Neural cell (in vitro differentiated cells): ENCODE measurements around the gene NHEJ1. TPM values are rescaled to one million over a fixed set of nuclear protein-coding genes. Genes with fewer than 3 reads are reported as not detected.

Experiments
- H2AFZ ChIP-seq: fragments of 200-600, 300-800 bp; sonication (generic), shearing (Covaris generic); 2 replicates; pipeline ENCODE4 v1.6.0; 2014; ENCODE audit warnings: low read depth, mild to moderate bottlenecking, antibody characterized with exemption, low read length, moderate library complexity
- H3F3A ChIP-seq: fragments of 200-600 bp; shearing (Covaris generic); 2 replicates; pipeline ENCODE4 v1.6.1; 2016; ENCODE audit warnings: mild to moderate bottlenecking, moderate library complexity, mixed read lengths, antibody characterized with exemption, low read length; ENCODE audit not compliant: insufficient read depth, poor library complexity, severe bottlenecking
- H3K27ac ChIP-seq: fragments of 200-600, 300-800 bp; sonication (generic), shearing (Covaris generic); 2 replicates; pipeline ENCODE4 v1.5.1; 2014; ENCODE audit warnings: mild to moderate bottlenecking, low read length, moderate library complexity
- H3K27me3 ChIP-seq: fragments of 300-800, 200-600 bp; sonication (generic), shearing (Covaris generic); 2 replicates; pipeline ENCODE4 v1.6.0; 2014; ENCODE audit warnings: mild to moderate bottlenecking, low read depth, low read length, moderate library complexity; ENCODE audit not compliant: insufficient read depth
- H3K36me3 ChIP-seq: fragments of 300-800, 200-600 bp; sonication (generic), shearing (Covaris generic); 2 replicates; pipeline ENCODE4 v1.5.1; 2014; ENCODE audit warnings: mild to moderate bottlenecking, antibody characterized with exemption, low read length, moderate library complexity; ENCODE audit not compliant: insufficient read depth
- H3K4me2 ChIP-seq: fragments of 300-800, 200-600 bp; sonication (generic), shearing (Covaris generic); 2 replicates; pipeline ENCODE4 v1.6.0; 2014; ENCODE audit warnings: mild to moderate bottlenecking, low read length
- H3K4me3 ChIP-seq: fragments of 300-800, 200-600 bp; sonication (generic), shearing (Covaris generic); 2 replicates; pipeline ENCODE4 v1.5.1; 2014; ENCODE audit warnings: mild to moderate bottlenecking, low read length, moderate library complexity
- H3K79me2 ChIP-seq: fragments of 200-600 bp; shearing (Covaris generic); replicated peaks from 2 replicates; pipeline ENCODE4 v1.6.0; 2014; ENCODE audit warnings: mild to moderate bottlenecking, low read length, moderate library complexity; ENCODE audit not compliant: insufficient read depth
- H3K9ac ChIP-seq: fragments of 300-800, 200-600 bp; sonication (generic), shearing (Covaris generic); 2 replicates; pipeline ENCODE4 v1.6.1; 2016; ENCODE audit warnings: mild to moderate bottlenecking, low read length, mixed read lengths
- H3K9me2 ChIP-seq: fragments of 200-600 bp; shearing (Covaris generic); 2 replicates; pipeline ENCODE4 v1.6.1; 2016; ENCODE audit warnings: mild to moderate bottlenecking, low read length, mixed read lengths; ENCODE audit not compliant: insufficient read depth
- H3K9me3 ChIP-seq: fragments of 200-600, 300-800 bp; sonication (generic), shearing (Covaris generic); 2 replicates; pipeline ENCODE4 v1.6.1; 2016; ENCODE audit warnings: mild to moderate bottlenecking, mixed run types, low read length, moderate library complexity, mixed read lengths
- H4K20me1 ChIP-seq: fragments of 200-600 bp; shearing (Covaris generic); 2 replicates; pipeline ENCODE4 v1.6.1; 2016; ENCODE audit warnings: mild to moderate bottlenecking, mixed run types; ENCODE audit not compliant: insufficient read depth
- EP300 ChIP-seq: fragments of 450-650 bp; conservative IDR thresholded peaks from 2 replicates; pipeline ENCODE4 v1.6.1; 2014; ENCODE audit warnings: antibody characterized with exemption, mild to moderate bottlenecking, moderate library complexity; ENCODE audit not compliant: poor library complexity, severe bottlenecking
- EZH2 ChIP-seq: fragments of 200-600, 300-800 bp; shearing (Covaris generic), sonication (generic); IDR thresholded peaks from 2 replicates; pipeline ENCODE4 v1.6.1; 2014; ENCODE audit warnings: antibody characterized with exemption, low read length, borderline replicate concordance, mild to moderate bottlenecking; ENCODE audit not compliant: insufficient read depth, poor library complexity, severe bottlenecking
- MXI1 ChIP-seq: fragments of 450-650 bp; conservative IDR thresholded peaks from 2 replicates; pipeline ENCODE4 v1.6.1; 2014; ENCODE audit warnings: antibody characterized with exemption, mild to moderate bottlenecking; ENCODE audit not compliant: poor library complexity, severe bottlenecking
- POLR2AphosphoS5 ChIP-seq: IDR thresholded peaks from 2 replicates; pipeline ENCODE4 v1.6.1; 2012
- RAD21 ChIP-seq: fragments of 450-650 bp; conservative IDR thresholded peaks from 2 replicates; pipeline ENCODE4 v1.6.1; 2014; ENCODE audit warnings: antibody characterized with exemption, mild to moderate bottlenecking, moderate library complexity
- SMC3 ChIP-seq: fragments of 450-650 bp; conservative IDR thresholded peaks from 2 replicates; pipeline ENCODE4 v1.6.1; 2014; ENCODE audit warnings: antibody characterized with exemption, mild to moderate bottlenecking, moderate library complexity; ENCODE audit not compliant: poor library complexity
- TAF1 ChIP-seq: IDR thresholded peaks from 2 replicates; pipeline ENCODE4 v1.6.1; 2012; ENCODE audit warnings: low read depth
- polyA plus RNA-seq: library from polyadenylated mRNA; depleted of rRNA; stranded (reverse); fragments of >200 nt; gene quantifications from 2 replicates; pipeline ENCODE4 v1.2.3, GENCODE V29; 2014
- TF ChIP-seq, protein P1 (sequence below): fragments of 450-650 bp; IDR thresholded peaks from 2 replicates; pipeline ENCODE4 v1.5.1; 2014; ENCODE audit warnings: antibody characterized with exemption, mild to moderate bottlenecking, moderate library complexity; ENCODE audit not compliant: poor library complexity, severe bottlenecking
- TF ChIP-seq, protein P2 (sequence below): IDR thresholded peaks from 2 replicates; pipeline ENCODE4 v1.6.1; 2012; ENCODE audit warnings: borderline replicate concordance

NHEJ1 gene
- polyA plus RNA-seq, 1 donor from 2014 or later: 12.7 TPM

DNA sequence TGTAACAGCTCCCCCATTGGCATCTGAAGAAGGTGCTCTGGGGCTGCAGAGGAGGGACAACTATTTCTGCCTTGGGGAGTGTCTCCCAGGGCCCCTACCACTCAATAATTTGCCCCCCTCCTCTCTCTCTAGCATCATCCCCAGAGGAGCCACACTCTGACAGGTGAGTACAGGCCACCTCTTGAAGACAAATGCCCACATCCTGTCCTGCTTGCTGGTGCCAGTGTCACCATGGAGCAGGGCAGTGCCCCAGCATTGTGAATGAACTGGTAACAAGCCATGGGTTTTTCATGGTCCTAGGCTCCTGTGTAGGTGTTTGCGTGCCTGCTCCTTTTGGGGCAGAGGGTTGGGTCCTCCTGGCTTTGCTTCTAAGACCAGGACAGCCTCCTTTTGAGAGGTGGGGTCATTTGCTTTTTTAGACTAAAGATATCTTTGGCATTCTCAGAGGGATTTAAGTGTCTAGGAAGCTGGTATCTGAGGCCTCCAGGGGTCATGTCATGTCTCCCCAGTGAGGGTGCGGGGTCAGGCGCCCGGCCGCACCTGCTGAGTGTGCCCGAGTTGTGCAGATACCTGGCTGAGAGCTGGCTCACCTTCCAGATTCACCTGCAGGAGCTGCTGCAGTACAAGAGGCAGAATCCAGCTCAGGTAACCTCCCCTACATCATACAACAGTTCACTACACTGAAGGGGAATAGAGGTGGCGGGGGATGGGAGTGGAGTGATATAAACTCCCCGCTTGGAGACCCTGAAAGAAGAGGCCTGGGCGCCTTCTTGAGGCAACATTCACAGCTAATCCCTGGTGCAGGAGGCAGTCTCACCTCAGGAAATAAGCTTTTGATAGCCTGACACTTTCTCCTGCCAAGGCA is 19.2 kb upstream of the NHEJ1 start:
- peaks cover 6% of the 10 kb centered on the region for H3K36me3 ChIP-seq
- no peak for TF ChIP-seq TAF1
- TF ChIP-seq MXI1: no peak
- TF ChIP-seq, protein P1, sequence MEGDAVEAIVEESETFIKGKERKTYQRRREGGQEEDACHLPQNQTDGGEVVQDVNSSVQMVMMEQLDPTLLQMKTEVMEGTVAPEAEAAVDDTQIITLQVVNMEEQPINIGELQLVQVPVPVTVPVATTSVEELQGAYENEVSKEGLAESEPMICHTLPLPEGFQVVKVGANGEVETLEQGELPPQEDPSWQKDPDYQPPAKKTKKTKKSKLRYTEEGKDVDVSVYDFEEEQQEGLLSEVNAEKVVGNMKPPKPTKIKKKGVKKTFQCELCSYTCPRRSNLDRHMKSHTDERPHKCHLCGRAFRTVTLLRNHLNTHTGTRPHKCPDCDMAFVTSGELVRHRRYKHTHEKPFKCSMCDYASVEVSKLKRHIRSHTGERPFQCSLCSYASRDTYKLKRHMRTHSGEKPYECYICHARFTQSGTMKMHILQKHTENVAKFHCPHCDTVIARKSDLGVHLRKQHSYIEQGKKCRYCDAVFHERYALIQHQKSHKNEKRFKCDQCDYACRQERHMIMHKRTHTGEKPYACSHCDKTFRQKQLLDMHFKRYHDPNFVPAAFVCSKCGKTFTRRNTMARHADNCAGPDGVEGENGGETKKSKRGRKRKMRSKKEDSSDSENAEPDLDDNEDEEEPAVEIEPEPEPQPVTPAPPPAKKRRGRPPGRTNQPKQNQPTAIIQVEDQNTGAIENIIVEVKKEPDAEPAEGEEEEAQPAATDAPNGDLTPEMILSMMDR: no peak
- TF ChIP-seq, protein P2, sequence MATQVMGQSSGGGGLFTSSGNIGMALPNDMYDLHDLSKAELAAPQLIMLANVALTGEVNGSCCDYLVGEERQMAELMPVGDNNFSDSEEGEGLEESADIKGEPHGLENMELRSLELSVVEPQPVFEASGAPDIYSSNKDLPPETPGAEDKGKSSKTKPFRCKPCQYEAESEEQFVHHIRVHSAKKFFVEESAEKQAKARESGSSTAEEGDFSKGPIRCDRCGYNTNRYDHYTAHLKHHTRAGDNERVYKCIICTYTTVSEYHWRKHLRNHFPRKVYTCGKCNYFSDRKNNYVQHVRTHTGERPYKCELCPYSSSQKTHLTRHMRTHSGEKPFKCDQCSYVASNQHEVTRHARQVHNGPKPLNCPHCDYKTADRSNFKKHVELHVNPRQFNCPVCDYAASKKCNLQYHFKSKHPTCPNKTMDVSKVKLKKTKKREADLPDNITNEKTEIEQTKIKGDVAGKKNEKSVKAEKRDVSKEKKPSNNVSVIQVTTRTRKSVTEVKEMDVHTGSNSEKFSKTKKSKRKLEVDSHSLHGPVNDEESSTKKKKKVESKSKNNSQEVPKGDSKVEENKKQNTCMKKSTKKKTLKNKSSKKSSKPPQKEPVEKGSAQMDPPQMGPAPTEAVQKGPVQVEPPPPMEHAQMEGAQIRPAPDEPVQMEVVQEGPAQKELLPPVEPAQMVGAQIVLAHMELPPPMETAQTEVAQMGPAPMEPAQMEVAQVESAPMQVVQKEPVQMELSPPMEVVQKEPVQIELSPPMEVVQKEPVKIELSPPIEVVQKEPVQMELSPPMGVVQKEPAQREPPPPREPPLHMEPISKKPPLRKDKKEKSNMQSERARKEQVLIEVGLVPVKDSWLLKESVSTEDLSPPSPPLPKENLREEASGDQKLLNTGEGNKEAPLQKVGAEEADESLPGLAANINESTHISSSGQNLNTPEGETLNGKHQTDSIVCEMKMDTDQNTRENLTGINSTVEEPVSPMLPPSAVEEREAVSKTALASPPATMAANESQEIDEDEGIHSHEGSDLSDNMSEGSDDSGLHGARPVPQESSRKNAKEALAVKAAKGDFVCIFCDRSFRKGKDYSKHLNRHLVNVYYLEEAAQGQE: no peak
- TF ChIP-seq POLR2AphosphoS5: no peak
- TF ChIP-seq EP300: no peak
- no peak for TF ChIP-seq EZH2
- no peak for TF ChIP-seq RAD21
- no peak for TF ChIP-seq SMC3
- no peak overlapping the region for H2AFZ ChIP-seq
- H3K9me2 ChIP-seq: no peaks in the 10 kb centered on the region
- H3F3A ChIP-seq: peaks cover 3% of the 10 kb centered on the region
- H3K27me3 ChIP-seq: no peaks in the 10 kb centered on the region
- no peaks in the 10 kb centered on the region for H4K20me1 ChIP-seq
- H3K27ac ChIP-seq: no peak overlapping the region
- H3K9me3 ChIP-seq: no peaks in the 10 kb centered on the region
- H3K9ac ChIP-seq: peak overlapping the region; percentile 90
- H3K79me2 ChIP-seq: peaks cover 18% of the 10 kb centered on the region
- H3K4me2 ChIP-seq: peak overlapping the region; percentile 100
- peak overlapping the region; percentile 96 for H3K4me3 ChIP-seq

DNA sequence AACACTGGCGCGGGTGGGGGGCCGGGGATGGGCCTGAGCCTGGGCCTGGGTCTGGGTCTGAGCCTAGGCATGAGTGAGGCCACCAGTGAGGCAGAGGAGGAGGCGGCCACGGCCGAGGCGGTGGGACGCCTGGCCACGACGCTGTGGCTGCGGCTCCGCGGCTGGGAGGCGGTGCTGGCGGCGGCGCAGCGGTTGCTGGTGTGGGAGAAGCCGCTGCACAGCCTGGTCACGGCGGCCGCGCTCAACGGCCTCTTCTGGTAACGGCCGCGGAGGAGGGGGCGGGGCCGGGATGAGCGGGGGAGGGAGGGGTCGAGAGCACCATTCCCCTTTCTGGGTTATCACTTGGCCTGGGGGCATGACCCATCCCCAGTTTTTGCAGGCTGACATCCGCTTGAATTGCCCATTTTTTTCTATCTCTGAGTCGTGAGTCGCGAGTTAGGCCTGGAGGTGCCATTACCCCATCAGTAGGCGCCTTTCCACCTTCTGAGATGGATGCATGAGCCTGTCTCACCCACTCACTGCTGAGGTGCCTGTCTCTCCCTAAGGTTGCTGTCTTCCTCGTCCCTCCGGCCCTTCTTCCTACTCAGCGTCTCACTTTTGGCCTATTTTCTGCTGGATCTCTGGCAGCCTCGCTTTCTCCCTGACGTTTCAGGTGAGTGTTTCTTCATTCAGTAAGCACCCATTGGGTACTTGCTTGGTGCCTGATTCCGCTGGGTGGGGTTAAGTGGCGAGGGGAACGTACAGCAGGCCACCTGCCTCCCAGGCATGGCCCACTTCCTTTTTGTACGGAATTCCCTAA is 18.0 kb upstream of the NHEJ1 start:
- Histone ChIP-seq H4K20me1 (no peaks in the 10 kb centered on the region), H3K36me3 (peaks cover 6% of the 10 kb centered on the region), H3F3A (peaks cover 3% of the 10 kb centered on the region), H2AFZ (peak overlapping the region; percentile 37), H3K9me3 (no peaks in the 10 kb centered on the region), H3K79me2 (peaks cover 18% of the 10 kb centered on the region), H3K4me2 (peak overlapping the region; percentile 100), H3K4me3 (peak overlapping the region; percentile 96), H3K27ac (peak overlapping the region; percentile 77), H3K27me3 (no peaks in the 10 kb centered on the region), H3K9me2 (no peaks in the 10 kb centered on the region), H3K9ac (peak overlapping the region; percentile 90)
- TF ChIP-seq EP300 (no peak), TAF1 (no peak), RAD21 (no peak), MXI1 (peak; percentile 62)
- TF ChIP-seq, protein P2: no peak
